ENCODE measurements around the gene NLRC3. TPM values are rescaled to one million over a fixed set of nuclear protein-coding genes. Genes with fewer than 3 reads are reported as not detected.

NLRC3 gene
- total and polyA plus RNA-seq, 2 experiments from 2014 or later = 0.11 TPM; not detected in 1

DNA sequence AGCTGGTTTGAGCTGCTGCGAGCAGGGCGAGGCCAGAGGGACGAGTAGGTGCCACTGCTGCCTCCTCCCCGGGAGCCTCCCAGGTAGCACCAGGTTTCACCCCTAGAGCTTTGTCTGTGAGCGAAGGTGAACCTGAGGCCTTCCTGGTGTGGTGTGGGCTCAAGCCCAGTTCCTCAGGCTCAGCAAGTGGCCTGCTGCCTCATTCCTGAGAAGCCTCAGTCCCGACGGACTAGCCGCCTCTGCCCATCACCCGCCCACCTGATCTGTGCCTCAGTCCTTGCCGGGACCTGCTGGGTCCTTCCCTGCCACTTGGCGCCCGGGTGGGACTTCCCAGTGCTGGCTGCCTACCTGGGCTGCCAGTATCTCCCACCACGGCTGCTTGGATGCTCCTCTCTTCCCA, 1.7 kb downstream of the NLRC3 start:
- Histone ChIP-seq H4K20me1 (ENCODE audit: insufficient read depth) (no peaks in the 10 kb centered on the region), H3K9me3 (ENCODE audit: low read depth) (no peaks in the 10 kb centered on the region), H3K79me2 (ENCODE audit: insufficient read depth) (no peaks in the 10 kb centered on the region), H3K9me2 (ENCODE audit: insufficient read depth) (no peaks in the 10 kb centered on the region), H3K36me3 (ENCODE audit: low read depth) (no peaks in the 10 kb centered on the region), H3K4me2 (ENCODE audit: unreplicated experiment) (no peak overlapping the region), H3K9ac (no peak overlapping the region), H3K4me1 (ENCODE audit: insufficient read depth) (no peaks in the 10 kb centered on the region), H3K4me3 (no peak overlapping the region), H3F3A (ENCODE audit: insufficient read depth) (no peaks in the 10 kb centered on the region), H3K27me3 (replicated peaks; ENCODE audit: insufficient read depth) (no peaks in the 10 kb centered on the region), H2AFZ (no peak overlapping the region), H3K27ac (no peak overlapping the region)
- 75 to 76% methylated on average over 13 of the region's 13 CpGs for WGBS, 2 experiments (ENCODE audit: low coverage in 1 of 2, low lambda C conversion rate in 2 of 2, missing lambda C conversion rate in 2 of 2)
- TF ChIP-seq EZH2 (IDR thresholded peaks at IDR 0.05; ENCODE audit: insufficient read depth, poor library complexity, severe bottlenecking) (no peak), EZH2phosphoT487 (IDR thresholded peaks at IDR 0.05; ENCODE audit: insufficient read depth, low read depth) (no peak)
- no peak for DNase-seq
- in situ Hi-C loops (cut with MboI) = no loop called here

DNA sequence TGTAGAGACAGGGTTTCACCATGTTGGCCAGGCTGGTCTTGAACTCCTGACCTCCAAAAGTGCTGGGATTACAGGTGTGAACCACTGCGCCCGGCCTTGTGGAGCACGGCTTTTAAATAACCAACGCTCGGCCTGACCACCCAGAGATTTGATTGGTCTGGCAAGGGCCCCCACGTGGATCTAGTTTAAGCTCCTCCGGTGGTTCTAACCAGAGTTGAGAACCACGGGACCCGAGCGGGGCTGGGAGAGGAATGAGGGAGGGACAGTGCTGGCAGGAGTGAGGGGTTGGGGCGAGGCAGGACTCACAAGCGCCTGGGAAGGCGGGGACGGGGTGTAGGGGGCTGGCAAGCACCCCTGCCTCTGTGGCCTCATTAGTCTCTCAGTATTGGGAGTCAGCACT, 3.0 kb downstream of the NLRC3 start:
- H3K79me2 ChIP-seq (ENCODE audit: insufficient read depth) = no peaks in the 10 kb centered on the region
- no peak overlapping the region for H2AFZ ChIP-seq
- H3K9me3 ChIP-seq (ENCODE audit: low read depth) = no peaks in the 10 kb centered on the region
- H3K27me3 ChIP-seq (replicated peaks; ENCODE audit: insufficient read depth) = no peaks in the 10 kb centered on the region
- no peak overlapping the region for H3K27ac ChIP-seq
- TF ChIP-seq EZH2phosphoT487 (IDR thresholded peaks at IDR 0.05; ENCODE audit: insufficient read depth, low read depth) = no peak
- no peak for TF ChIP-seq EZH2 (IDR thresholded peaks at IDR 0.05; ENCODE audit: insufficient read depth, poor library complexity, severe bottlenecking)
- no peaks in the 10 kb centered on the region for H3F3A ChIP-seq (ENCODE audit: insufficient read depth)
- no peak overlapping the region for H3K9ac ChIP-seq
- H3K4me3 ChIP-seq = no peak overlapping the region
- H3K9me2 ChIP-seq (ENCODE audit: insufficient read depth) = no peaks in the 10 kb centered on the region
- no peak overlapping the region for H3K4me2 ChIP-seq (ENCODE audit: unreplicated experiment)
- in situ Hi-C loops (cut with MboI) = no loop called here
- no peaks in the 10 kb centered on the region for H4K20me1 ChIP-seq (ENCODE audit: insufficient read depth)
- no peak for DNase-seq
- no peaks in the 10 kb centered on the region for H3K4me1 ChIP-seq (ENCODE audit: insufficient read depth)
- no peaks in the 10 kb centered on the region for H3K36me3 ChIP-seq (ENCODE audit: low read depth)
- 44 to 65% methylated on average over 10 to 14 of the region's 14 CpGs for WGBS, 2 experiments (ENCODE audit: low coverage in 1 of 2, low lambda C conversion rate in 2 of 2, missing lambda C conversion rate in 2 of 2)

DNA sequence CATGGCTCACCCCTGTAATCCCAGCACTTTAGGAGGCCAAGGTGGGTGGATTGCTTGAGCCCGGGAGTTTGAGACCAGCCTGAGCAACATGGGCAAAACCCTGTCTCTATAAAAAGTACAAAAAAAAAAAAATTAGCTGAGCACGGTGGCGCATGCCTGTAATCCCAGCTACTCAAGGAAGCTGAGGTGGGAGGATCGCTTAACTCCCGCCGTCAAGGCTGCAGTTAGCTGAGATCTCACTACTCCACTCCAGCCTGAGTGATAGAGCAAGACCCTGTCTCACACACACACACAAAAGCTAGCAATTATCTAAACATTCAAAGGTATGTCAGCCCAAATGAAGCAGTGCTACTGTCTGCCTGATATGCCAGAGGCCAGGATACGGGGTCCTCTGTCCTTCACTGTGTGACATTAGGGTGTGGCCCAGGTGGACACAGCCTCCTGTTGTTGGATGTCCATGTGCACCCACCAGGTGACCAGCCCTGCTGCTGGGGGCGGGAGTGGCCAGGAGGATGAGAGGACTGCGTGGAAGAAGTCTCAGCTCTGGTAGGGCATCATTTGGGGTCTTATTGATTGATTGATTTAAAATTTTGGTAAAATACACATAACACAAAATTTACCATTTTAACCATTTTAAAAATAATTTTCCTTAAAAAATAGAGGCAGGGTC, 3.9 kb downstream of the NLRC3 start:
- no peak for DNase-seq
- H3K36me3 ChIP-seq (ENCODE audit: low read depth) = no peaks in the 10 kb centered on the region
- no peak overlapping the region for H3K4me2 ChIP-seq (ENCODE audit: unreplicated experiment)
- TF ChIP-seq EZH2phosphoT487 (IDR thresholded peaks at IDR 0.05; ENCODE audit: insufficient read depth, low read depth) (no peak), EZH2 (IDR thresholded peaks at IDR 0.05; ENCODE audit: insufficient read depth, poor library complexity, severe bottlenecking) (no peak)
- no peaks in the 10 kb centered on the region for H3K79me2 ChIP-seq (ENCODE audit: insufficient read depth)
- H3K9me2 ChIP-seq (ENCODE audit: insufficient read depth) = no peaks in the 10 kb centered on the region
- no peaks in the 10 kb centered on the region for H3K9me3 ChIP-seq (ENCODE audit: low read depth)
- no peak overlapping the region for H3K9ac ChIP-seq
- H3F3A ChIP-seq (ENCODE audit: insufficient read depth) = no peaks in the 10 kb centered on the region
- H3K27ac ChIP-seq = no peak overlapping the region
- 77 to 86% methylated on average over 9 of the region's 9 CpGs for WGBS, 2 experiments (ENCODE audit: low coverage in 1 of 2, low lambda C conversion rate in 2 of 2, missing lambda C conversion rate in 2 of 2)
- no peaks in the 10 kb centered on the region for H4K20me1 ChIP-seq (ENCODE audit: insufficient read depth)
- H3K4me1 ChIP-seq (ENCODE audit: insufficient read depth) = no peaks in the 10 kb centered on the region
- no peak overlapping the region for H3K4me3 ChIP-seq
- no peaks in the 10 kb centered on the region for H3K27me3 ChIP-seq (replicated peaks; ENCODE audit: insufficient read depth)
- in situ Hi-C loops (cut with MboI) = no loop called here
- H2AFZ ChIP-seq = no peak overlapping the region

DNA sequence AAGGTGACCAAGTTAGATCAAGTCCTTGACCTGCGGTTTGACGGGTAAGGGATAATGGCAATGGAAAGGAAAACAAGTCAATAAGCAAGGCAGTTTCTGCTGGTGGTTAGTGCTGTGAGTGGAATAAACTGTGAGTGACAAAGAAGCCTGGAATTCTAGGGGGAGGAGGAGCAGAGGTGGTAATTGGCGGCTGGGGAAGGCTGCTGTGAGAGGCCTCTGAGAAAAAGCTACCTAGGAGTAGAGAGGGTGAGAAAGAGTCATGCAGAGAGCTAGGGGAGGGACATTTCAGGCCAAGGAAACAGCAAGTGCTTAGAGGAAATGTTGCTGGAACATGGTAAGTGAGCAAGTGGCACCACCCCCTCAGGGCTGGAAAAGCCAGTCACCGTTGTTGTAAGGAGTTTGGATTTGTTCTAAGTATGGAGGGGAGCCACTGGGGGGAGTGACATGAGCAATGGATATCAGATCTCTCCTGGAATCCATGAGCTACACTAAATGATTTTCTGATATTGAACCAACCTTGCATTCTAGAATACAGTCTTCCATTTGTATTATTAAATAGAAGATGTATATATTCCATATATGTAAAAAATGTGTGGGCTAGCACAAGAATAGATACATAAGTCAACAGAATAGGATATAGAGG, 6.7 kb downstream of the NLRC3 start:
- WGBS, 2 experiments (ENCODE audit: low coverage in 1 of 2, low lambda C conversion rate in 2 of 2, missing lambda C conversion rate in 2 of 2) = 49 to 50% methylated on average over 4 of the region's 4 CpGs
- in situ Hi-C loops (cut with MboI) = no loop called here
- Histone ChIP-seq H3K9ac (no peak overlapping the region), H3K27ac (no peak overlapping the region), H3K9me2 (ENCODE audit: insufficient read depth) (no peaks in the 10 kb centered on the region), H3F3A (ENCODE audit: insufficient read depth) (no peaks in the 10 kb centered on the region), H3K27me3 (replicated peaks; ENCODE audit: insufficient read depth) (no peaks in the 10 kb centered on the region), H3K79me2 (ENCODE audit: insufficient read depth) (no peaks in the 10 kb centered on the region), H2AFZ (no peak overlapping the region), H3K36me3 (ENCODE audit: low read depth) (no peaks in the 10 kb centered on the region), H3K4me2 (ENCODE audit: unreplicated experiment) (no peak overlapping the region), H3K4me3 (no peak overlapping the region), H3K4me1 (ENCODE audit: insufficient read depth) (no peaks in the 10 kb centered on the region), H4K20me1 (ENCODE audit: insufficient read depth) (no peaks in the 10 kb centered on the region), H3K9me3 (ENCODE audit: low read depth) (no peaks in the 10 kb centered on the region)
- no peak for TF ChIP-seq EZH2phosphoT487 (IDR thresholded peaks at IDR 0.05; ENCODE audit: insufficient read depth, low read depth)
- DNase-seq = no peak
